Karpas-422 (cell line): ENCODE data around the gene GLB1L2. TPM values are rescaled to one million over a fixed set of nuclear protein-coding genes. Genes with fewer than 3 reads are reported as not detected.

ENCODE experiments used
- DNase-seq: peaks from one replicate; pipeline ENCODE4 v3.0.0-alpha.2; 2015
- H2AFZ ChIP-seq: fragments of 200-600 bp; sonication (generic); 2 replicates; pipeline ENCODE4 v1.6.1; 2014; ENCODE audit warnings: antibody characterized with exemption, low read length, mixed read lengths
- H3K27ac ChIP-seq: fragments of 200-600 bp; sonication (generic); 2 replicates; pipeline ENCODE4 v1.5.1; 2014; ENCODE audit warnings: mild to moderate bottlenecking, low read length, moderate library complexity
- H3K27me3 ChIP-seq: fragments of 200-600 bp; sonication (generic); 2 replicates; pipeline ENCODE4 v1.6.1; 2014; ENCODE audit warnings: low read length, mixed read lengths
- H3K36me3 ChIP-seq: fragments of 200-600 bp; sonication (generic); 2 replicates; pipeline ENCODE4 v1.6.1; 2014; ENCODE audit warnings: low read length, mixed read lengths; ENCODE audit not compliant: insufficient read depth
- H3K4me1 ChIP-seq: fragments of 200-600 bp; sonication (generic); 2 replicates; pipeline ENCODE4 v1.6.1; 2014; ENCODE audit warnings: mild to moderate bottlenecking, low read length, mixed read lengths
- H3K4me2 ChIP-seq: fragments of 200-600 bp; sonication (generic); 2 replicates; pipeline ENCODE4 v1.6.1; 2014; ENCODE audit warnings: low read length, low read depth, mild to moderate bottlenecking; ENCODE audit not compliant: poor library complexity, severe bottlenecking
- H3K4me3 ChIP-seq: fragments of 200-600 bp; sonication (generic); 2 replicates; pipeline ENCODE4 v1.5.1; 2014; ENCODE audit warnings: mild to moderate bottlenecking, antibody characterized with exemption, low read length, mixed read lengths
- H3K79me2 ChIP-seq: fragments of 200-600 bp; sonication (generic); 2 replicates; pipeline ENCODE4 v1.6.1; 2014; ENCODE audit warnings: mild to moderate bottlenecking, low read length, mixed read lengths
- H3K9ac ChIP-seq: fragments of 200-600 bp; sonication (generic); 2 replicates; pipeline ENCODE4 v1.6.0; 2014; ENCODE audit warnings: low read length
- H3K9me2 ChIP-seq: fragments of 200-600 bp; sonication (generic), shearing (Covaris generic); replicated peaks from 2 replicates; pipeline ENCODE4 v1.6.0; 2014; ENCODE audit warnings: mild to moderate bottlenecking, low read length, moderate library complexity; ENCODE audit not compliant: insufficient read depth
- H3K9me3 ChIP-seq: fragments of 300-700, 200-600 bp; sonication (generic); 2 replicates; pipeline ENCODE4 v1.6.1; 2014; ENCODE audit warnings: low read length, mixed read lengths
- H4K20me1 ChIP-seq: fragments of 200-600 bp; sonication (generic); 2 replicates; pipeline ENCODE4 v1.6.1; 2014; ENCODE audit warnings: mild to moderate bottlenecking, antibody characterized with exemption, low read length, low read depth; ENCODE audit not compliant: insufficient read depth
- total RNA-seq: library from RNA; depleted of rRNA; stranded (reverse); fragments of >200 nt; shearing (Covaris generic); gene quantifications from 2 replicates; pipeline ENCODE4 v1.2.3, GENCODE V29; 2014; ENCODE audit warnings: low replicate concordance

Gene GLB1L2
- total RNA-seq, 1 experiment from 2014 or later, result not detected

- no peak overlapping the region for H3K9ac ChIP-seq
- no peaks in the 10 kb centered on the region for H4K20me1 ChIP-seq
- no peak overlapping the region for H3K4me3 ChIP-seq
- H3K36me3 ChIP-seq, result no peaks in the 10 kb centered on the region
- no peaks in the 10 kb centered on the region for H3K4me1 ChIP-seq
- H3K27me3 ChIP-seq, result no peaks in the 10 kb centered on the region
- no peak overlapping the region for H2AFZ ChIP-seq
- no peaks in the 10 kb centered on the region for H3K9me2 ChIP-seq
- no peaks in the 10 kb centered on the region for H3K9me3 ChIP-seq
- DNase-seq, result no peak
- no peak overlapping the region for H3K27ac ChIP-seq
- H3K79me2 ChIP-seq, result no peaks in the 10 kb centered on the region
- H3K4me2 ChIP-seq, result no peak overlapping the region
These were observed 74.7 kb downstream of the GLB1L2 start for GRCh38 chr11:134406264-134407185.

DNA sequence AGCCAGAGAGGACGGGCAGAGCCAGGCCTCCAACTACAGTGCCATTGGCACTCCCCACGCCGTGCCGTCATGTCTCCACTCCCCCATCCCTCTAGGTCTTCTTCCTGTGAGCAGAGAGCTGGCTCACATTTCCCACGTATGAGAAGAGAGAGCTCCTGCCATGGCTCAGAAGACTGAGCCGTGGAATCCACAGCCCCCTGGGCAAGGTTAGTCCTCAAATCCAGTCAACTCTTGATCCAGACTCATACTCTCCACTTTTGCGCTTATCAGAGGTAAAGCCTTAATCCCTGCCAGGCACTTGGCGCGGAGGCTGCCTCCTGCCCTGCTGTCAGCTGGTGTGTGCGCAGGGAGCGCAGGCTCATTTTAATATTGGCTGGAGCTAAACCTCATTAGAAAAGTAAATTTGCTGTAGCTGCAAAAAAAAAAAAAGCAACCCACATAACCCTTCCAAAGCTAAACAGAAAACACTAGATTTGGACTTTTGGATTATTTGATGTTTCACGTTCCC is 75.6 kb downstream of the GLB1L2 start:
- H3K9me2 ChIP-seq, result no peaks in the 10 kb centered on the region
- H3K27me3 ChIP-seq, result no peaks in the 10 kb centered on the region
- H2AFZ ChIP-seq, result no peak overlapping the region
- H3K27ac ChIP-seq, result no peak overlapping the region
- no peaks in the 10 kb centered on the region for H3K9me3 ChIP-seq
- no peaks in the 10 kb centered on the region for H4K20me1 ChIP-seq
- no peaks in the 10 kb centered on the region for H3K36me3 ChIP-seq
- H3K4me3 ChIP-seq, result no peak overlapping the region
- DNase-seq, result no peak
- H3K9ac ChIP-seq, result no peak overlapping the region
- H3K4me2 ChIP-seq, result no peak overlapping the region
- H3K79me2 ChIP-seq, result no peaks in the 10 kb centered on the region
- no peaks in the 10 kb centered on the region for H3K4me1 ChIP-seq

DNA sequence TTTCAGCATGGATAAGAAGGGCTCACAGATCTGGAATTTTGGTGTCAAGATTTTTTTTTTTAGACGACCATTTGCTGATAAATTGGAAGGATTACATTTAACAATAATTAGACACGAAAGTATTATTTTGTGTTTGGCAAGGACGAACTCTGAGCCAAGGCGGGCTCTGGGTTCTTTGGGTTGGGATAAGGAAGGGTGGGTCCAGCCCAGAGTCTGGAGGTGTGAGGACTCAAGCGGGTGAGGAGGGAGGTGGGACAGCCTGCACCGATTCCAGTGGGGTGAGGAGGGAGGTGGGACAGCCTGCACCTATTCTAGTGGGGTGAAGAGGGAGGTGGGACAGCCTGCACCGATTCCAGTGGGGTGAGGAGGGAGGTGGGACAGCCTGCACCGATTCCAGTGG is 76.1 kb downstream of the GLB1L2 start:
- no peak overlapping the region for H3K27ac ChIP-seq
- no peaks in the 10 kb centered on the region for H3K27me3 ChIP-seq
- DNase-seq, result no peak
- H3K4me3 ChIP-seq, result no peak overlapping the region
- H4K20me1 ChIP-seq, result no peaks in the 10 kb centered on the region
- H3K9me3 ChIP-seq, result no peaks in the 10 kb centered on the region
- H3K79me2 ChIP-seq, result no peaks in the 10 kb centered on the region
- H2AFZ ChIP-seq, result no peak overlapping the region
- no peak overlapping the region for H3K9ac ChIP-seq
- H3K9me2 ChIP-seq, result no peaks in the 10 kb centered on the region
- H3K36me3 ChIP-seq, result no peaks in the 10 kb centered on the region
- no peak overlapping the region for H3K4me2 ChIP-seq
- H3K4me1 ChIP-seq, result no peaks in the 10 kb centered on the region

GRCh38 chr11:134409552-134410429 is 78.0 kb downstream of the GLB1L2 start:
- H2AFZ ChIP-seq, result no peak overlapping the region
- no peaks in the 10 kb centered on the region for H3K36me3 ChIP-seq
- no peaks in the 10 kb centered on the region for H3K79me2 ChIP-seq
- H3K9ac ChIP-seq, result no peak overlapping the region
- no peak overlapping the region for H3K27ac ChIP-seq
- no peaks in the 10 kb centered on the region for H3K4me1 ChIP-seq
- no peak overlapping the region for H3K4me3 ChIP-seq
- H3K9me3 ChIP-seq, result no peaks in the 10 kb centered on the region
- H3K4me2 ChIP-seq, result no peak overlapping the region
- H4K20me1 ChIP-seq, result no peaks in the 10 kb centered on the region
- no peak for DNase-seq
- H3K9me2 ChIP-seq, result no peaks in the 10 kb centered on the region
- no peaks in the 10 kb centered on the region for H3K27me3 ChIP-seq

- H3K4me3 ChIP-seq, result no peak overlapping the region
- no peaks in the 10 kb centered on the region for H3K27me3 ChIP-seq
- H3K4me1 ChIP-seq, result no peaks in the 10 kb centered on the region
- H3K27ac ChIP-seq, result no peak overlapping the region
- DNase-seq, result no peak
- no peak overlapping the region for H3K9ac ChIP-seq
- no peaks in the 10 kb centered on the region for H3K9me3 ChIP-seq
- no peak overlapping the region for H2AFZ ChIP-seq
- no peaks in the 10 kb centered on the region for H4K20me1 ChIP-seq
- H3K79me2 ChIP-seq, result no peaks in the 10 kb centered on the region
- no peaks in the 10 kb centered on the region for H3K36me3 ChIP-seq
- no peak overlapping the region for H3K4me2 ChIP-seq
- no peaks in the 10 kb centered on the region for H3K9me2 ChIP-seq
These were observed 79.0 kb downstream of the GLB1L2 start for GRCh38 chr11:134410766-134411165.

GRCh38 chr11:134412203-134413042 is 80.6 kb downstream of the GLB1L2 start, which contains the start of gene B3GAT1:
Gene B3GAT1, minus strand, starts transcription at chr11:134412242. Its CDS starts 24,583 bp downstream, at chr11:134387659.
- H3K36me3 ChIP-seq, result no peaks in the 10 kb centered on the region
- H3K4me1 ChIP-seq, result no peaks in the 10 kb centered on the region
- H2AFZ ChIP-seq, result no peak within 1 kb of the TSS
- no peak within 1 kb of the TSS for H3K4me2 ChIP-seq
- no peaks in the 10 kb centered on the region for H4K20me1 ChIP-seq
- no peaks in the 10 kb centered on the region for H3K79me2 ChIP-seq
- H3K9ac ChIP-seq, result no peak within 1 kb of the TSS
- no peaks in the 10 kb centered on the region for H3K9me3 ChIP-seq
- H3K27me3 ChIP-seq, result no peaks in the 10 kb centered on the region
- no peak for DNase-seq
- no peaks in the 10 kb centered on the region for H3K9me2 ChIP-seq
- no peak within 1 kb of the TSS for H3K4me3 ChIP-seq
- H3K27ac ChIP-seq, result no peak within 1 kb of the TSS

DNA sequence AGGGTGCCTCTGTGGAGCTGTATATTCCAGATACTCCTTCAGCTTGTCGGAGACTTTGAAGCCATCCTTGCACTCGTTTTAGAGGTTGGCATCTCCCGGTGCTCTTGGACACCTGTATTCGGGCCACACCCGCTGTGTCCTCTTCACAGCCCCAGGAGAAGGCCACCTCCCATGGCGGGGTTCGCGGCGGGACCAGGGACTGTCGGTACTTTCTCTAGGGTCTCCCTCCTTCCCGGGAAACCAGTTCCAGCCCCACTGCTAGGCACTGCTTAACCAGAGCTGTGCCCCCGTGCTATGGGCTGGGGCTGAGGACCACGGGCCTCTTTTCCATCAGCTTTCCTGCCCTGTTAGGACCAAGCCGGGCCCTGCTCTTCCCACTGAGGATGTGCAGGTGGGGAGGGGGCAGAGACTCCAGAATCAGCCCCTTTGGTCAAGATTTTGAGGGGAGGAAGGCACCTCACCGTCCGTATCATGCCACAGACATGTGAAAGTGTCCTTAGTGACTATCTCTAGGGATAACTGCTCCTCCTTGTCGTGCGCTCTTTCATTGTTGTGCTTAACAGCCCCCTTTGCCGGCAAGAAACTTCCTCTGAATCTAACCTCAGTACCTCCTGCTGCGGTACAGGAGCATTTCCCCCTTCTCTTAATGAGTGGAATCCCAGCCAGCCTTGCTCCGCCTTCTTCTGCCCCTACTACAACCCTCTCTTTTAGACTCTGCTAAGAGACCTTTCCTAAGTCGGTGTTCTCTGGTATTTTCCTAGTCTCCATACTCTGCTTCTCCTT is 81.4 kb downstream of the GLB1L2 start:
- H3K4me2 ChIP-seq, result no peak overlapping the region
- no peaks in the 10 kb centered on the region for H3K36me3 ChIP-seq
- no peak overlapping the region for H3K27ac ChIP-seq
- H3K9ac ChIP-seq, result no peak overlapping the region
- H4K20me1 ChIP-seq, result no peaks in the 10 kb centered on the region
- no peaks in the 10 kb centered on the region for H3K79me2 ChIP-seq
- no peaks in the 10 kb centered on the region for H3K9me3 ChIP-seq
- H3K4me3 ChIP-seq, result no peak overlapping the region
- no peaks in the 10 kb centered on the region for H3K27me3 ChIP-seq
- no peaks in the 10 kb centered on the region for H3K9me2 ChIP-seq
- no peak overlapping the region for H2AFZ ChIP-seq
- no peaks in the 10 kb centered on the region for H3K4me1 ChIP-seq
- DNase-seq, result no peak
